ENCODE results near the gene SEC22B.
"Not testable (repeated sequence)": the region's sequence is repeated elsewhere in the genome, so short reads cannot be mapped to it uniquely, and the experiment has no call there.

SEC22B gene

DNA sequence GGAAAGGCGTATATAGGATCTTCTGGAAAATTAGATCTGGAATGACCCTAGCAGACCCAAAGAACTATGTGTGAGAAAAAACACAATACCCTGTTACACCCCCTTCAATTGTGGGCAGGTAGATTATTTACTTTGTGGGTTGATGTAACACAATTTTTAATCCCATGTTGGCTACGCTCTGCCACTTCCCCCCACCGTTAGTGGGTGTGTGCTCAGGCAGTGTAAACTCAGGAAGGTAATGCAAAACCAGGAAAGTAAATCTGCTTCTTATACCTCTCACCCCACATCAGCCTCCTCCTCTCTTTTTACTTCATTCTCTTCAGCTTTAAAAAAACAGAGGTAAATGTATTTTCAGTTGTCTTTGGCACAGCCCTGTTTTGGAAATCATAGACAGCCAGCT, 63.2 kb downstream of the SEC22B start:
- not testable (repeated sequence) for DNase-seq (ENCODE audit: low read depth)

DNA sequence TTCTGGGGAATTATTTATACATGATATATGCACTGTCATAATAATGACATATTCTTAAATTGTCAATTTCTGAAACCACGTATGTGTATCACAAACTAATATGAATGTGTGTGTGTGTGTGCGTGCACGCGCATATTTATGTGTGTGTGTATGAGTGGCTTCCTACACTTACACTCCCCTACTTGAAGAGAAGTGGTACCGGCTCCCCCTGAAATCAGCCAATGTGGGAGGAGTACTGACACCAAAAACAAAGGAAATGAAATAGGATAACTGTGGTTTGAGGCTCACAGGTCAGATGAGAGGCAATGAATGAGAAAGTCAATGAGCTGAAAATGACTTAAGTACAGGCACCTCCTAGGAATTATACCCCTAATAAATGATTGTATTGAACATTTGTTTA, 64.1 kb downstream of the SEC22B start:
- not testable (repeated sequence) for DNase-seq (ENCODE audit: low read depth)

DNA sequence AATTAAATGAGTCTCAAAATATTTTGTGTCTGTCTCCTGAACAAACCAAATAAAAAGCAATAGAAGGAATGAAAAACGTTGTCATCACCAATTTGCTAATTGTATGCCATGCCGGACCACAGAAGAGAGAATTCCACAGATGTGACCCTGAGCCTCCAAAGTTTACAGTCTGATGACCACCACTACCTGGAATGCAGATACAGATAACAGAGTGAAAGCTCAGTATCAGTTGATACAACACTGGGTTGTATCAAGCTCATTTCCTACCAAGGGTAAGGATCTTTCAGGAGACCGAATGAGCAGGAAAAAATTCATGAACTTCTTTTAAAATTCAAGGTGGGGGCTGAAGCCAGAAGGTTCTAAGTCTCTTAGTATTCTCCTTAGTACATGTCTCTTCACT, 64.5 kb downstream of the SEC22B start:
- not testable (repeated sequence) for DNase-seq (ENCODE audit: low read depth)

GRCh38 chr1:120111008-120111407, 65.3 kb downstream of the SEC22B start:
- DNase-seq (ENCODE audit: low read depth): not testable (repeated sequence)

GRCh38 chr1:120109656-120110055, 66.7 kb downstream of the SEC22B start:
- DNase-seq (ENCODE audit: low read depth): not testable (repeated sequence)

GRCh38 chr1:120109180-120109579, 67.1 kb downstream of the SEC22B start:
- DNase-seq (ENCODE audit: low read depth): not testable (repeated sequence)

GRCh38 chr1:120105288-120105687, 71.0 kb downstream of the SEC22B start:
- not testable (repeated sequence) for DNase-seq (ENCODE audit: low read depth)

DNA sequence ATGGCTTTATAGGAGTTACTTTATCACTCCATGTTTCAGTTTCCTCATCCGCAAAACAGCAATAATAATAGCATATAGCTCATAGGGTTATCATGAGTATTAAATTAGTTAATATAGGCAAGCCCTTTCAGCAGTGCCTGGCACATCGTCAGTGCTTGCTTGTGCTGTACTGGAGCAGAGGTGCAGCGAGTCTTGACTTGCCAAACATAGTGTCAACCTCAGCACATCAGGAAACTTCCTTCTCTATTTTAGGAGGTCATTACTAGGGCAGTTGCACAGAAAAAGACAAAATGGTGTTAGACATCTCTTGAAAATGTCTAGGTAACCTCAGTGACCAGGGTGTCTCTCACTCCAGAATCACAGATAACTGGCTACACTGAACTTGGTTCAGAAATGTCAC, 72.6 kb downstream of the SEC22B start:
- not testable (repeated sequence) for DNase-seq (ENCODE audit: low read depth)

DNA sequence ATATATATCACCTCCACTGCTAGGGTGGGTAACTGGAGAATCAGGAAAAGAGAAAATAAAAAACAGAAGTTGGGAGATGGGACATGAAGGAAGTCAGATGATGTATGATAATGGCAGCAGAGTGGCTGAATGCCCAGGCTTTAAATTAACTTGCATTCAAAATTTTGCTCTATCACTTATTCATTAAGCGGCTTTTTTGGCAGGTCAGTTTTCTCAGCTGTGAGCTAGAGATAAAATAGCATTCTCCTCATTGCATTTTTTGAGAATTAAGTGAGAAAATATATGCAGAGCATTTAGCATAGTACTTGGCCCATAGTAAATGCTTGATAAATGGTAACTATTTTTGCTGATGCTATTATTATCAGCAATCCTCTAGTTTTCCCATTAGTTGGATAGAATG, 74.7 kb downstream of the SEC22B start:
- not testable (repeated sequence) for DNase-seq (ENCODE audit: low read depth)

Data from GM04503 (cell line).